K562 (cell line): ENCODE measurements around the gene ARMH3. TPM values are rescaled to one million over a fixed set of nuclear protein-coding genes. Genes with fewer than 3 reads are reported as not detected.

Experiments used
- ATAC-seq: fragments of 200-7000 bp; cut with Tn5 transposase; 3 replicates; pipeline ENCODE4 v1.9.1; 2020; ENCODE audit warnings: moderate library complexity
- BruUV-seq: library from RNA; stranded (reverse); fragments of 400-500 nt; replicated peaks from 2 replicates; lab custom pipeline; 2021; lab: Mats Ljungman, UMichigan
- CTCF ChIA-PET: fragments of 300-600 bp; formaldehyde crosslinking; extraction: SDS; loops from one replicate; lab custom pipeline; 2021; ENCODE audit warnings: low intra/inter-chr PET ratio; lab: Yijun Ruan, JAX
- POLR2A ChIA-PET: fragments of 300-600, 350-650 bp; sonication (Branson Sonifier 250); formaldehyde crosslinking; extraction: SDS; loops from one replicate; lab custom pipeline; 2021; ENCODE audit warnings: antibody characterized with exemption, inconsistent platforms; lab: Yijun Ruan, JAX
- DNase-seq, 4 experiments: peaks; one replicate each; pipeline versions ENCODE4 v3.0.0 to v3.0.0-alpha.2; 2011 to 2018; ENCODE audit warnings: low spot score in 3 of 4, mixed read lengths in 3 of 4; ENCODE audit errors: extremely low read depth in 1 of 4
- FAIRE-seq: peaks from 2 replicates; lab custom pipeline; 2011; peaks lifted over from hg19 to GRCh38; lab: Jason Lieb, UNC
- H2AFZ ChIP-seq: 2 replicates; pipeline ENCODE4 v1.6.0; 2011; ENCODE audit warnings: low read depth, low read length, control low read depth, inconsistent platforms
- H3K27ac ChIP-seq: fragments of 200-600 bp; 3 replicates; pipeline ENCODE4 v1.8.0; 2011; ENCODE audit warnings: low read depth, mild to moderate bottlenecking, control low read depth, inconsistent platforms, low read length, moderate library complexity, mixed read lengths; ENCODE audit errors: extremely low read depth
- H3K27me3 ChIP-seq, 2 experiments: fragments of 300-600 bp in 1 of 2; 2 replicates in 1 of 2; 3 replicates in 1 of 2; pipeline versions ENCODE4 v1.6.0 to v1.8.0; 2011; ENCODE audit warnings: inconsistent platforms in 2 of 2, low read length in 2 of 2, mild to moderate bottlenecking in 1 of 2, mixed read lengths in 1 of 2, moderate library complexity in 1 of 2; ENCODE audit not compliant: control insufficient read depth in 2 of 2, insufficient read depth in 2 of 2
- H3K36me3 ChIP-seq: fragments of 300-600 bp; 3 replicates; pipeline ENCODE4 v1.8.0; 2011; ENCODE audit warnings: mild to moderate bottlenecking, low read length, inconsistent platforms; ENCODE audit not compliant: control insufficient read depth, insufficient read depth
- H3K4me1 ChIP-seq, 2 experiments: fragments of 200-600 bp in 1 of 2; replicated peaks in 1 of 2; 2 replicates in 1 of 2; 3 replicates in 1 of 2; pipeline versions ENCODE4 v1.5.1 to v1.8.0; 2011; ENCODE audit warnings: inconsistent platforms in 2 of 2, low read length in 2 of 2, mild to moderate bottlenecking in 1 of 2, mixed read lengths in 1 of 2, moderate library complexity in 1 of 2; ENCODE audit not compliant: control insufficient read depth in 2 of 2, insufficient read depth in 2 of 2
- H3K4me2 ChIP-seq: 2 replicates; pipeline ENCODE4 v1.6.1; 2011; ENCODE audit warnings: low read length, control low read depth, inconsistent platforms, mixed read lengths; ENCODE audit not compliant: insufficient read depth
- H3K4me3 ChIP-seq: fragments of 200-600 bp; sonication (generic), shearing (Covaris generic); 2 replicates; pipeline ENCODE4 v1.5.1; 2016; ENCODE audit warnings: control low read depth, inconsistent platforms
- H3K79me2 ChIP-seq: fragments of 200-600 bp; 3 replicates; pipeline ENCODE4 v1.8.0; 2011; ENCODE audit warnings: low read length, inconsistent platforms; ENCODE audit not compliant: control insufficient read depth, insufficient read depth
- H3K9ac ChIP-seq, 2 experiments: 2 replicates each; pipeline versions ENCODE4 v1.6.0 to v1.6.1; 2011; ENCODE audit warnings: low read depth in 2 of 2, low read length in 2 of 2, control low read depth in 1 of 2, inconsistent platforms in 1 of 2, mild to moderate bottlenecking in 1 of 2, mixed read lengths in 1 of 2; ENCODE audit not compliant: insufficient read depth in 1 of 2
- H3K9me1 ChIP-seq: one replicate; pipeline ENCODE4 v1.6.0; 2011; ENCODE audit warnings: inconsistent platforms, mild to moderate bottlenecking, low read length, moderate library complexity; ENCODE audit not compliant: control insufficient read depth, insufficient read depth
- H3K9me3 ChIP-seq: replicated peaks from 2 replicates; pipeline ENCODE4 v1.5.1; 2011; ENCODE audit warnings: low read depth, low read length, inconsistent platforms; ENCODE audit not compliant: control insufficient read depth, insufficient read depth
- H4K20me1 ChIP-seq: replicated peaks from 2 replicates; pipeline ENCODE4 v1.6.1; 2011; ENCODE audit warnings: low read length, inconsistent platforms, mixed read lengths; ENCODE audit not compliant: control insufficient read depth, insufficient read depth
- FOXM1 ChIP-seq, 2 experiments: fragments of 450-650 bp in 1 of 2; sonication (generic) in 1 of 2; formaldehyde crosslinking in 1 of 2; IDR thresholded peaks; 2 replicates each; pipeline versions ENCODE4 v1.6.1 to v1.9.0; 2017 to 2022; ENCODE audit warnings: low read depth in 2 of 2, mild to moderate bottlenecking in 2 of 2, missing genetic modification reagents in 1 of 2, moderate library complexity in 1 of 2
- GATAD2A ChIP-seq: fragments of 450-650 bp; IDR thresholded peaks from 2 replicates; pipeline ENCODE4 v1.6.1; 2017
- HBP1 ChIP-seq: fragments of 450-650 bp; formaldehyde crosslinking; IDR thresholded peaks from 2 replicates; pipeline ENCODE4 v1.4.0; 2022; ENCODE audit warnings: missing genetic modification characterization
- HIVEP1 ChIP-seq: fragments of 250-450 bp; sonication (Bioruptor Pico); IDR thresholded peaks from 2 replicates; pipeline ENCODE4 v1.4.0; 2020; ENCODE audit warnings: mild to moderate bottlenecking
- HMBOX1 ChIP-seq: sonication (generic); IDR thresholded peaks from 2 replicates; pipeline ENCODE4 v1.6.1; 2016
- NR1H2 ChIP-seq: sonication (generic); formaldehyde crosslinking; IDR thresholded peaks from 2 replicates; pipeline ENCODE4 v1.4.0; 2020; ENCODE audit warnings: mild to moderate bottlenecking, missing genetic modification reagents
- PREB ChIP-seq: sonication (generic); formaldehyde crosslinking; IDR thresholded peaks from 2 replicates; pipeline ENCODE4 v1.8.1; 2023; ENCODE audit warnings: mild to moderate bottlenecking, missing genetic modification reagents
- PYGO2 ChIP-seq: fragments of 450-650 bp; IDR thresholded peaks from 2 replicates; pipeline ENCODE4 v1.6.1; 2016; ENCODE audit warnings: mild to moderate bottlenecking, missing genetic modification characterization, moderate library complexity, missing compliant biosample characterization
- RBM14 ChIP-seq: fragments of 200-400 bp; formaldehyde crosslinking; IDR thresholded peaks from 2 replicates; pipeline ENCODE4 v1.6.1; 2018; ENCODE audit warnings: low read depth, mild to moderate bottlenecking, low read length, moderate library complexity, borderline replicate concordance; ENCODE audit not compliant: insufficient read depth
- SAP30 ChIP-seq: fragments of 200-600 bp; sonication (generic); IDR thresholded peaks from 2 replicates; pipeline ENCODE4 v1.6.1; 2012; ENCODE audit warnings: borderline replicate concordance, low read depth, mild to moderate bottlenecking, moderate library complexity, low read length, control low read depth, inconsistent platforms; ENCODE audit not compliant: insufficient read depth, poor library complexity, severe bottlenecking
- SLC30A9 ChIP-seq: fragments of 250-450 bp; sonication (Bioruptor Pico); IDR thresholded peaks from 2 replicates; pipeline ENCODE4 v1.8.0; 2022; ENCODE audit warnings: mild to moderate bottlenecking, moderate library complexity
- SP1 ChIP-seq: sonication (generic); formaldehyde crosslinking; IDR thresholded peaks from 2 replicates; pipeline ENCODE4 v1.8.1; 2022; ENCODE audit warnings: mild to moderate bottlenecking, missing genetic modification reagents
- SPI1 ChIP-seq: IDR thresholded peaks from 2 replicates; pipeline ENCODE4 v1.6.1; 2011; ENCODE audit warnings: low read depth, low read length, control low read depth, borderline replicate concordance
- SRF ChIP-seq, 2 experiments: fragments of 250-450, 450-650 bp in 1 of 2; sonication (Bioruptor Pico) in 1 of 2; sonication (generic) in 1 of 2; formaldehyde crosslinking; IDR thresholded peaks; 2 replicates each; pipeline versions ENCODE4 v1.5.0 to v1.5.1; 2020 to 2022; ENCODE audit warnings: mild to moderate bottlenecking in 1 of 2, missing genetic modification reagents in 1 of 2
- ZNF3 ChIP-seq: fragments of 250-450 bp; sonication (Bioruptor Pico); IDR thresholded peaks from 2 replicates; pipeline ENCODE4 v1.5.0; 2021; ENCODE audit warnings: mild to moderate bottlenecking, moderate library complexity
- ZNF347 ChIP-seq: fragments of 450-650 bp; formaldehyde crosslinking; IDR thresholded peaks from 2 replicates; pipeline ENCODE4 v1.4.0; 2020; ENCODE audit warnings: low read depth, mild to moderate bottlenecking, moderate library complexity
- ZNF583 ChIP-seq: fragments of 250-450 bp; sonication (Bioruptor Pico); IDR thresholded peaks from 2 replicates; pipeline ENCODE4 v1.4.0; 2020
- ZNF584 ChIP-seq: fragments of 200-800 bp; sonication (Bioruptor generic); IDR thresholded peaks from 2 replicates; pipeline ENCODE4 v1.6.1; 2016; ENCODE audit warnings: low read depth, mild to moderate bottlenecking, missing genetic modification characterization, missing compliant biosample characterization
- WGBS: fragments of 100-300 bp; shearing (Covaris generic); methylation state at CpG from one replicate; pipeline ENCODE4 v1.1.6; 2016; ENCODE audit warnings: low coverage, mixed read lengths; ENCODE audit not compliant: insufficient coverage; ENCODE audit errors: missing lambda C conversion rate; 5-methylcytosine and 5-hydroxymethylcytosine counted together
- in situ Hi-C: fragments of 300-500 bp; cut with MboI; formaldehyde crosslinking; loops from 4 replicates; pipeline ENCODE4 v1.15.0; 2018; ENCODE audit warnings: inconsistent platforms, mixed read lengths
- intact Hi-C: fragments of 100-400 bp; cut with micrococcal nuclease; formaldehyde crosslinking; loops from 2 replicates; pipeline ENCODE4 v1.14.2; 2022
- polyA plus RNA-seq, 8 experiments: library from polyadenylated mRNA; depleted of rRNA in 4 of 8; stranded (reverse) in 5 of 8; unstranded in 3 of 8; fragments of >200 nt; fragmentation: Nextera tagmentation in 2 of 8; fragmentation: Illumina TruSeq in 1 of 8; extraction: Ambion mirVana in 2 of 8; extraction: Trizol in 1 of 8; gene quantifications; 2 replicates each; pipeline versions ENCODE4 v1.2.1 to v1.2.3, GENCODE V29; 2011 to 2014; ENCODE audit warnings: inconsistent platforms in 1 of 8, missing spikeins in 1 of 8
- total RNA-seq, 7 experiments: library from RNA; depleted of rRNA in 6 of 7; stranded (reverse); fragments of >200 nt in 6 of 7; fragmentation: Illumina TruSeq in 2 of 7; extraction: Trizol in 2 of 7; gene quantifications; 2 replicates each; pipeline versions ENCODE4 v1.2.1 to v1.2.3, GENCODE V29; 2011 to 2021; ENCODE audit warnings: low replicate concordance in 1 of 7

ARMH3 gene
- total and polyA plus RNA-seq, 9 of the 15 experiments (the other 6 are each of a cell fraction or from before 2014, with no cell fraction given), result 0.29 to 0.73 TPM; not detected in 7

- no peak for TF ChIP-seq PREB
- no peak for TF ChIP-seq RBM14
- TF ChIP-seq FOXM1 (IDR thresholded peaks at IDR 0.05; ENCODE audit: low read depth), result no peak
- TF ChIP-seq FOXM1 (CRISPR knock-in tag; IDR thresholded peaks at IDR 0.05; ENCODE audit: low read depth), result no peak
- TF ChIP-seq GATAD2A, result no peak
- TF ChIP-seq SP1, result no peak
- no peak for TF ChIP-seq PYGO2 (tag)
- TF ChIP-seq, all 486 proteins: peak for 0
Measured at GRCh38 chr10:101912561-101913179, 143.3 kb downstream of the ARMH3 start (continued).

GRCh38 chr10:101906586-101907183 lies 149.3 kb downstream of the ARMH3 start:
- Histone ChIP-seq H3K4me2 (no peak overlapping the region), H4K20me1 (no peaks in the 10 kb centered on the region), H3K9ac (no peak overlapping the region), H3K4me1 (no peaks in the 10 kb centered on the region), H3K27me3 (no peaks in the 10 kb centered on the region), H3K79me2 (no peaks in the 10 kb centered on the region), H3K36me3 (no peaks in the 10 kb centered on the region), H3K9me1 (no peaks in the 10 kb centered on the region), H3K27ac (no peak overlapping the region), H2AFZ (no peak overlapping the region), H3K9me3 (no peaks in the 10 kb centered on the region), H3K4me3 (no peak overlapping the region)
- FAIRE-seq (no peak), DNase-seq (no peak), ATAC-seq (no peak)
- ChIA-PET CTCF (no interaction called here), POLR2A (no interaction called here)
- TF ChIP-seq ZNF347 (CRISPR knock-in tag) (no peak), HMBOX1 (no peak), SAP30 (no peak), SLC30A9 (CRISPR knock-in tag) (no peak), ZNF583 (no peak), HBP1 (CRISPR knock-in tag) (no peak), NR1H2 (CRISPR knock-in tag) (no peak), ZNF3 (CRISPR knock-in tag) (no peak), SRF (CRISPR knock-in tag; IDR thresholded peaks at IDR 0.05) (no peak), ZNF584 (CRISPR knock-in tag) (no peak), HIVEP1 (CRISPR knock-in tag) (no peak), SPI1 (no peak)
- in situ Hi-C loops, result no loop called here
- BruUV-seq, result no TSS peak
- intact Hi-C loops, result no loop called here
- no CpG with 5 or more reads among the region's 4 CpGs for WGBS
